HG02763 (cell line): ENCODE data around the gene IQSEC2.

Experiments used
- ATAC-seq: cut with Tn5 transposase; IDR thresholded peaks from one replicate; pipeline ENCODE4 v1.9.1; 2021; ENCODE audit warnings: mild to moderate bottlenecking, moderate library complexity; ENCODE audit not compliant: unreplicated experiment

IQSEC2 gene

DNA sequence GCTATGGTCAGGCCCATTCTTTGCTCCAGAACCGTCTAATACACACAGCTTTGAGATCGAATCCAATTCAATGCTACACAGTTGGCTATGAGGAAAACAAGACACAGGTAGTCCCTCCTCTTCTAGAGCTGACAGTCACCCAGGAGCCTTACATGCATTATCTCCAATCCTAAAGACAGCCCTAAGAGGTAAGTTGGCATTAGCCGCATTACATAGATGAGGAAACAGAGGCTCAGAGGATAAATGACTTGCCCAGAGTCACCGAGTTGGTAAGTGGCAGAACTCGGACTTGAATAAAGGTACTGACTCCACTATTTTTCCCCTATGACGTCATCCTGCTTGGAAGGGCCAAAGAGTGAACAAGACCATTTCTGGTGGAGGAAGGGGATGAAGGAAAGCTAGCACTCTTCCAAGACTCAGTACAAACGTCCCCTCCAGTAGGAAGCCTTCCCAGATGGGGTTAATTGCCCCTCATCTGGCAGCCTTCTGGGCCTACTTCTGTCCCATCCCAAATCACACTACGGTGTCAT is 8.5 kb downstream of the IQSEC2 start:
- no peak for ATAC-seq

DNA sequence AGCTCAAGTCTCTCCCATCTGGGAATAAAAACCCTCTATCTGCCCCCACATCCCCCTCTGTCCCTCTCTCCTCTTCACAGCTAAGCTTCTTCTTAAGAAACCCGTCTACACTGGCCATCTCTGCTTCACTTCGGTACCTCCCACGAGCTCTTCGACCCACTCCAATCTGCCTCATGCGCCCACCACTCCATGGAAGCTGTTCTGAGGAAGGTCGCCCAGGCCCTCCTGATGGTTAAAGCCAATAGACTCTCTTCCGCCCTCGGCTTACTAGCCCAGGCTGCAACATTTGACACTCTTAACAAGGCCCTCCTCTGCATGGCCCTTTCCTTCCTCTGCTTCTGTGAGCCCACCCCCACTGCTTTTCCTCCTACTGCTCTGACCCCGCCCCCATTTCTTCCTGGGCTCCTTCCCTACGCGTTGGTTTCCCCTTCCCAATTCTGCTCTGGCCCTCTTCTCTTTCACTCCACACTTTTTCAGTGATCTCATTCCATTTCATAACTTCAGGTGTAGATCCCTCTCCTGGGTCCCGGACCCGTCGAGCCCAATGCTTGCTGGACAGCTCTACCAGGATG is 11.8 kb downstream of the IQSEC2 start:
- ATAC-seq = no peak

DNA sequence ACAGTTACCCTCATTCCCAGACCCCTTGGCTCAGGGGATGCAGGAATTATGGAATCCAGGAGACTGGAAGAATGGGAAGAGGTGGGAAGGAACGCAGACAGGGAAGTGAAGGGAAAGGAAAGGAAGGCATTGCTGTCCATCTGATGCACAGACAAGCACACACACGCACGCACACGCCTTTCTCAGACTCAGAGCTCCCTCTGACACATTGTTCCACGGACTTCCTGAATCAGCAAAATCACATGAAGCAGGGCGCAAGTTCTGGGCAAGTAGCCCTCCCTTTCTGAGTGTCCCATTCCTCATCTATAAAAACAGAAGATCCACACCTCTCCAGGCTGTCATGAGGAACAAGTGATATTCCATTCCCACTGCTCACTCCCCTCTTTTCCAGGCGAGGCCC is 13.2 kb downstream of the IQSEC2 start:
- no peak for ATAC-seq

DNA sequence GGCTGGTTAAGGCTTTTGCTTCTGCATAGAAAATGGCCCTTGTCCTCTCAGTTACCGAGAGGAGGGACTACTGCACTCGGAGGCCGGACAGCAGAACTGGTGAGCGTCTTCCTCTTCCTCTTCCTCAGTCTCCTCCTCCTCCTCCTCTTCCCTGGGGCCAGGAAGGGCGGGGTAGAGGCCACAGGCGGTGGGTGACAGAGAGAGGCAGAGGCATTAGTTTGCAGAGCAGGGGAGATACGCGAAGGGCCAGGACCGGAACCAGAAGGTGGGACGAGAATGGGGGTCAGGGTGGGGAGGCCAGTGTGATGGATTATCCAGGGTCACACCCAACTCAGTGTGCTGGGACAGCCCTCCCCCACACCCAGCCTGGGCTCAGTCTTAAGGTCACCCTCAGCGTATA is 14.5 kb downstream of the IQSEC2 start:
- no peak for ATAC-seq

DNA sequence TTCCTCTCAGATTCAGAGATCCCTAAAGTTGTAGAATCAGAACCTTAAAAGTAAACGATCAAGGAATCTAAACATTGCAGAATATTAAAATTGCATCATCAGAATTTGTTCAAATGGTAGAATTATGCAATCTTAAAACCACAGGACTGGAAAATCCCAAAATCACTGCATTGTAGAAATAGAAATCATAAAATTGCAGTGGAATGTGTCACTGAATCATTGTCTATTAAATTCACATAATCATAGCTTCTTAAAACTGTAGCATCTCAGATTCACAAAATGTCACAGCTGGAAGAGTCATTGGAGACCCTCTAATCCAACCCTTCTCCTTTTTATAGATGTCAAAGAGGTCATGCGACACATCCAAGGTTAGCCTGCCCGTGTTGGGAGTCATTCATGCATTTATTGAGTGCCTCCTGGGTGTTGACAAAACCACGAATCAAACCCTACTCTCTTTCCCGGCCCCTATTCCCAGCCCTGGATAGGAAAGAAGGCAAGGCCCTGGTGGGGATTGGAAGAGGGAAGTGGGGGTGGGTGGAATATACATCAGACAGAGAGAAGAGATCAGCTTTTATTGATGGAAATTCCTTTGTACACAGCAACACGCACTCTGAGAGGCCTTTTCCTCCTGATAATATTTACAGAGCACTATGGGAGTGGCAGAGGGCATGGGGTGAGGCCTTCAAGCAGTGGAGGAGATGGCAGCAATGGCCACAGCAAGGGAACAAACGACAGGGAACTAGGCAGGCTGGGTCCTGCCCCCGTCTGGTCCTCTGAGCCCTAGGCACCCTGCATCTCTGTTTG is 15.4 kb downstream of the IQSEC2 start:
- ATAC-seq = no peak

DNA sequence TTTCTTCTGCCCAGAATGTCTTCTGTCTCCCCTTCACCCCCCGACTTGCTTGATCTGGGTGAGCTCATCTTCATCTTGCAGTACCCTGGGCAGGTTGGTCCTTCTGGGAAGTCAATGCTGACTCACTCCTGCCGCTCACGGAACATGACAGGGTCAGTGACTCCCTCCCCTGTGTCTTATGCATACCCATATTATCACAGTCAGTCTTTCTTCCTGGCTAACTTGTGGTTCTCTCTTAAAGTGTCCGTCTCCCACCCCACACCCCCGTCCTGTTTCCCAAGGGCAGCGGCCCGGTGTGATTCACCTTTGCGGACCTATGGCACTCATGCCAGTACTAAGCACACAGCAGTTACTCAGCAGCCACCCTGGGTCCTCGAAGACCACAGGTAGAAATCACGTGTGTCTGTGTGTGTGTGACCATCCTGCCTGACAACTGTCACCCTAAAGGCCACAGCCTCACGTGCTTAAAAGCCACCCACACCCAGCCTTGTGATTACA is 17.7 kb downstream of the IQSEC2 start:
- ATAC-seq = no peak

DNA sequence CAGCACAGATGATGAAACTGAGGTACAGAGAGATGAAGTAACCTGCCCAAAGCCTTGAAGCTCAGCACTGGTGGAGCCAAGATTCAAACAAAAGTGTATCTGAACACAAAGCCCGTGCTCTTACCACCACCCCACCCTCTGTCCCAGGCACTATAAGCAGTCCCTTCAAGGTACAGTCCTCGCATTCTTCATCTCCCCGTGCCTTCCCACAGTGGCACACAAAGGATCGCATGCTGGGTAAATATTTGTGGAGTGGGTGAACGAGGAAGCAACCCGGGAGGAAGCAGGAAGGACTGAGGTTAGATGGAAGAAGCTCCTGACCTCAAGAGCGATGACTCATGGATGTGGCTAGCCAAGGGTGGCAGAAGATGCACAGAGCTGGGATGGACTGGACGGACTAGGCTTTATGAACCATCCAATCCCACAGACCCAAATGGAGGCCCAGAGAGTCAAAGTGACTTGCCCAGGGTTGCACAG is 18.4 kb downstream of the IQSEC2 start:
- ATAC-seq = no peak

DNA sequence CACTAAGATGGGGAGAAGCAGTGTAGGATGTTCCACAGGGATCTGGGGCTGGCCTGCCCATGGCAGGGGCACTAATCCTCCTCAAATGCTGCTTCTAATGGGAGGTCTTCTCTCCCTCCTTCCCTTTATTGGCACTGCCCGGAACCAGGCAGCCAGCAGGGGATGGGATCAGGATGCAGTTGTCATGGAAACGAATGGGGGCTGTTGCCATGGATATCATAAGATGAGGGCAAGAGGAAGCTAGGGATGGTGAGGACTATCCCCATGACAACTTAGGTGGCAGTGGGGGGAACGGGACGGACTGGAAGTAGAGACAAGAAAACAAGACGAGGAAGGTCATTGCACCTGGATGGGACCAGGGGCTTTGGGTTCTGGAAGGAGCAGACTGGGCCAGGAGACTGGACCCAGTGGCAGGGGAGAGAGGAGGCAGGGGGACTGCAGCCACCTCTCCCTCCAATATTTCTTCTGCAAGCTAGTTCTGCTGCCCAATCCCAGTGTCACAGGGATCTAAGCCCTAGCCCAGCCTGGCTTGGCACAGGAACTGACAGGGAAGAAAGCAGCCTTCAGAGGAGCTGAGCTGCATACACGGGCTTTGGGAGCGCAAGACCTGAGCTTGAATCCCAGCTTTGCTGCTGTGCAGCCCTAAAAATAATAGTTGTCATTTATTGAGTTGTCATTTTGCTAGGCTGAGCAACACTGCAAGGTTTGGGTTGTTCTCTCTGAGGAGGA is 19.0 kb downstream of the IQSEC2 start:
- no peak for ATAC-seq

DNA sequence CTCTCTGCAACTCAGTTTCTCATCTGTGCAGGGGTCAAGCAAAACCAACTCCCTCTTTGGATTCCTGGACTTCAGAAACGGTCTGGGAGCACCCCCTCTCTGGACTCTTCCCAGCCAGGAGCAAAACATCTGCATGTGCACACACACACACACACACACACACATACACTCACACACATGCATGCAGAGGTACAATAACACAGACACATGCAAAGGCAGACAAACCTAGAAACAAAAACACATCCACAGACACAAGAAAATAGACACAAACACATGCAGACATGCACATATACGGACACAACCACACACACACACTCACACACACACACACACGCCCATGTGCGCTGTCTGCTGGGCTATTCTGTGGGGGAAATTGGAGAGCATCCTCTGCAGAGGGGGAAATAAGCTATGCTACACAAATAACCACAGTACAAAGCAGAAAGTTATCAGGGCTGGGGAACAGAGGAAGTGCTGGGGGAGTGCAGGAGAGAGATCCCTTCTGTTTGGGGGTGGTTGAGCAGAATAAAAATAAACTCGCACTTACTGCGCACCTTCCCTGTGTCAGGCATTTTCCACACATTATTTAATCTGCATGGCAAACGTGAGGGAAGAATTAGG is 19.9 kb downstream of the IQSEC2 start:
- ATAC-seq = no peak

DNA sequence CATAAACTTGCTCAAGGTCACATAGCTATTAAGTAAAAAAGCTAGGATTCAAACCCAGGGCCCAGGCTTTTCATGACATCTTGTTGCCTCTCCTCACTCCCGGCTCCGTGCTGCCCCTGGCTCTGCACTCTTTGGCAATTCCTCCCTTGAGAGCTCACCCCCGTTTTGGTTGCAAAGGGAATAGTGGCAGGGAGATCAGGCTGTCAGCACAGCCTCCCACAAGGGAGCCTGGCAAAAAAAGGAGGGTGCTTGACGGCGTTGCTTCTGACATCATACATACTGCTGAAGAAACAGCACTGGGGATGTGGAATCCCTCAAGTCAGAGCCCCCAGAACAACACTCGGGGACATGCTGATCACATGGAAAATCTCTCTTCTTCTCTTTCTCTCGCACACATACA is 20.5 kb downstream of the IQSEC2 start:
- no peak for ATAC-seq

DNA sequence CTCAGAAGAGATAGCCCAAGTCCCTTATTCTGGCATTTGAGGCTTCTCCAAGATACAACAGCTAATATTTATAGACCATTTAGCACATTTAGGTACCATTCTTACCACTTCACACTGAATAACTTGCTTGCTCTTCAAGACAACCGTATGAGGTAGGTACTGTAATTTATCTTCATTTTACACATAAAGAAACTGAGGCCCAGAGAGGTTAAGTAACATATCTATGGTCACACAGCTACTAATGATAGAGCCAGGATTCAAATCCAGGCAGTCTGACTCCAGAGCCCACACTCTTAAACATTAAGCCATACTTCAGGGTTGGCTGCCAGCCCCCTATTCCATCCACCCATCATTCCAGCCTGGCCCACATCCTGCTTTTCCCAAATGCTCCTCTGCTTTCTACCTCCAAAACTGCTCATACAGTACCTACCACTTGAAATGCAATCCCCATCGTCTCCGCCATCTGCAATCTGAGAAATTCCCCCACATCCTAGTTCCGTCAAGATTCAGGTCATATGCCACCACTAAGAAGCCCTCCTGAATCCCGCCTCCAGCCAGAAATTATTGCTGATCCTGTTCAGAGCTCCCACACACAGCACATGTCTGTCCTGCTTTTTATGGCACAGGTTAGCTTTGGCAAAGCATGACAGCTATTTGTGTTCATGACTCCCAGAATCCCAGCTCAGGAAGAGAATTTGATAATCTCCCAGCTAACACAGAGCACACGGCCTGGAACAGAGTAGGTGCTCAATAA is 23.5 kb downstream of the IQSEC2 start:
- ATAC-seq = no peak

DNA sequence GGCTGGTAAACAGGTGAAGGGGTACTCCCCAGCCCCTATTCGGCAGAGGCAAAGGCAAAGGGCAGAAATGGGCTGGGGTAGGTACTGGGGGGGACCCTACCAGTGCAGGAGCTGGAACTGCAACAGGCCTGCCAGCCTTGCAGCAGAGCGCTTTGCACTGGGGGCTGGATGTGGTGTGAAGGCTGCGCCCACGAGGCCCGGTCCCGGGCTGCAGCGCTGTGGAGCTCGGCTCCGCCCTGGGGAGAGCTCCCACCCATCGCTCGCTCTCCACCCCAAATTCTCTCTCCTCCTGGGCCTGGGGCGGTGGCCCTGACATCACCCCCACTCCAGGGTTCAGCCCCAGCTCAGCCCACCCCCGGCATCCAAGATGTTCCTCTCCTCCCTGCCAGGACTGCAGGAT is 24.2 kb downstream of the IQSEC2 start:
- ATAC-seq = no peak

DNA sequence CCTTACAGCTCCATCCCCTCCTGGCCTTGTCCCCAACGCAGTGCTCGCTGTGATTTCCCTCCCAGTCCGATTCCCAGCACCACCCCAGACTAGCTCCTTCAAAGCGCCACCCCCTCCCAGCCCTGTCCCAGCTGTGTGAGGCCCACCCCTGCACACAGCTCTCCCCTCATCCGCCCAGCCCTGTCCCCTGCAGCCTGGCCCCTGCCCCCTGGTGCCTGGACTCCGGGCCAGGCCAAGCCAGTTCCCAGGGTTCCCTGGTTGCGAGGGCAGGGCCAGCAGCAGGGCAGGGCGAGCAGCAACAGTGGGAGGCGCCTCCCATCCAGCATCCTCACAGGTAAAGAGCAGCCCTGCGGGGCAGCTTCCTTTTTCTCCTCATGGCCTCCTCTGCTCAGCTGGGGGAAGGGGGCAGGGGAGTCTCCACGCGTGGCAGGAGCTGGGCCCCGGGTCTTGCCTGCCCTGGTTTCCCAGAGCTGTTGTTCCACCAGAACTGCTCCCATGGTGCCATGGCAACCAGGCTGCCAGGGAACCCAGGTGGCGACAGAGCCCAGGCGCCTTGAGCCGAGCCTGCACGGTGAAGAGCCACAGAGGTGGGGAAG is 24.8 kb downstream of the IQSEC2 start:
- no peak for ATAC-seq

DNA sequence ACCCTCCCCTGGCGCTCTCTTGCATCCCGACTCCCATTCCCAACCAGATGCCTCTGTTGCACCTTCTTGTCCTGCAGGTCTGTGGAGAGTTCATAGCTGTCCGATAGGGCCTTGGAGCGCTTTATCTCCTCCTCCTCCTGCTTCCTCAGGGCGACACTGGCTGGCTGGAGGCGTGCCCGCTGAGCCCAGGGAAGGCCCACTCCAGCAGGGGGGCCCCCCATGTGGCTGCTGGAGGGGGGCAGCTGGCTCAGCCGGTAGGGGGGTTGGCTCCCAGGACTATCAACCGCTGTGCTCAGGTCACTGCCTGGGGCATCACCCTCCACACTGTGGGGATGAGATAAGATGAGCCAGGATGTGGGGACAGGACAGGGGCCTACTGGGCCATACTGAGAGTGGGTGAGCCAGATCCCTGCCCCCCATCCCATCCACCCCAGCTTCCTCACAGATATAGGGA is 25.6 kb downstream of the IQSEC2 start:
- no peak for ATAC-seq

DNA sequence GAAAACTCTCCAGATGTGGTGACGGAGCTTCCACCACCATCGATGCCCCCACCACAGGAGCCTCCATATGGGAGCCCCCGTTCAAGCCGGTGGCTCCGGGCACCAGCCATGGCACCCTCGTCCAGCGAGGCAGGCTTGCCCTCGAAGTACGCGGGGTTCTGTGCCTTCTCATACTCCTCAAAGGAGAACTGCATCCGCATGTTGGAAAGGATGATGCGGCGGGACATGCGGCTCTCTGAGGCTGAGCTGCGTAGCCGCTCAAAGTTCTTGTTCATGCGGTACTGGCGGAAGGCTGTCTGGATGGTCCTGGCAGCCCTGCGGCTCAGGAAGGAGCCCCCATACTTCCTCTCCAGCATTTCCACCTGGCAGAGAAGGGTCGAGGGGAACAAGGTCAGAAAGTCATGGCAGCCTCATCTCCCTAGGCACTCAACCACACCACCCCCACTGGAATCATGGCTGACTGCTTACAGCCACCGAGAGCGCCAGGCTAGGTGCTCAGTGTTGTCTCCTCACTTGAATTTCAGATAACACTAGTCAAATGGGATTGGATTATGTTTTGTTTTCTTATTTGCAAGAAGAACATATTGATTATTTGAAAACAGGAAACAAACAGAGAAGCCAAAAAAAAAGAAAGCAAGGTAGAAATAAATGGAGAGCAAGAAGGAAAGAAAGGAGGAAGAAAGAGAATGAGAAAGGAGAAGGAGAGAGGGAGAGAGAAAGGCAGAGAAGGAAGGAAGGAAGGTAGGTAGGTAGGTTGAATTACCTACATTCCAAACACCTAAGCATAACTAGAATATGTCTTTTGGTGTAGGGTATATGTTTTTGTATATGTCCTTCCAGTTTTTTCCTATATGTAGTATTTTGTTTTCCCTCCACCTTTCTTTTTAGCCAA is 26.6 kb downstream of the IQSEC2 start:
- ATAC-seq = no peak

DNA sequence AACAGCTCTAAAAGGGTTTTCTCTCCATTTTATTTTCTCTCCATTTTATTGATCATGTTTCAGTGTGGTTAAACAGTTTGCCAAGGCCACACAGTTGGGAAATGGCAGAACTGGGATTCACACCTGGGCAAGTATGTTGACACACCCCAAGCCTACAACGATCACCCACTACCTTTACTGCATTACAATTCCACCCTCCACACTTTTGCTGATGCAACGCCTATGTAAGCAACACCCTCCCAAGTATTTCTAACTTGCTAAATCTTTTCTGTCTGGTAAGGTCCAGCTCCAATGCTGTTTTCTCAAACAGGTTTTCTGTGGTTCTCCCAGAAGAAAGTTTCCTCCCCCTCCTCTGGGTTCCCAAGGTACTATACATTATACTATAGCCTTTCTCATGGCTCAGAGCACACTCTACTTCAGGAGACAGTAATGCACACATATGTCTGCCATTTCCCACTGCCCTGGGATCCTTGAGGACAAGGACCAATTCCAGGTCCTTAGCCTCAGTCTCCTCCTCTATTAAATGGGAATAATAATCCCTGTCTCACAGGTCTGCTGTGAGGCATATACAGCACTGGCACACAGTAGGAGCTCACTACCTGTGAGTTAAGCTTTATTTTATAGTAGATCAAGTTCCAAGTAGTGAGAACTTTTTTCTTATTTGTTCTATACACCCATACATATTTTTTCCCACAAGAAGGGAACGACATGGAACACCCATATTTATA is 27.9 kb downstream of the IQSEC2 start:
- no peak for ATAC-seq

DNA sequence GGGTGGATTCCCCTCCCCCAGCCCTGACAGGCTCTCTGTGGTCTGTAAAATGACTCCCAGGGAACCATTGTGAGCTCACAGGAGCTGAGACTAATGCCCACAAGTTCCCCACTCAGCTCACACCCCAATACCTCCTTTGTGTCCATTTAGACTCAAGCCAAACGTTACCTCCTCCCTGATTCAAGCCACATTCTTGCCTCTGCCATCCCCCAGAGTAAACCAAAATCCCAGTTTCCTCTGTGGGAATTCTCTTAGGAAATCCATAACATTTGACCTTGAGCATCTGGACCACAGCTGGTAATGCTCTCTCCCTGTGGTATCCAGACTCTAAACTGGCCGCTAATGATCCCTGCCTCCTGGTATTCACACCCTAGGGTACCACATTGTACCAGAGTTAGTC is 30.1 kb downstream of the IQSEC2 start:
- no peak for ATAC-seq

DNA sequence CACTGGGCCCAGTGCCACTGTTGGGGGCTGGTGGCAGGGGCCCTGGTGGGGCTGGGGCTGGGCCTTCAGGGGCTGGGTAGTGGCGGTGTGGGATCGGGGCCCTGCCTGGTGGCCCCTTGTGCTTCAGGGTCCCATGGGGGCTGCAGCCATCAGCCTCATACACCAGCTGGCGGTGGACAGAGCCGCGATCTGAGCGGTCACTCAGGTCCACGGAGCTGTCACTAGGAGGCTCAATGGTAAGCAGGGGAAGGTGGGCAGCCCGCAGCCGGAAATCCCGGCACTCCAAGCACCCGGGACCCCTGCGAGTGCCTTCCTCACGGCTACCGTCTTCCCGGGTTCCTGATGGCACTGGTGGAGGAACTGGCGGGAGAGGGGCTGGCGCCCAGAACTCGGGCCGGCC is 30.8 kb downstream of the IQSEC2 start:
- no peak for ATAC-seq
